GM18499 (cell line): ENCODE results near the gene DHX16.
"Not testable (repeated sequence)": the region's sequence is repeated elsewhere in the genome, so short reads cannot be mapped to it uniquely, and the experiment has no call there.

Experiments used
- ATAC-seq: cut with Tn5 transposase; IDR thresholded peaks from one replicate; pipeline ENCODE4 v1.9.1; 2021; ENCODE audit warnings: moderate number of reproducible peaks; ENCODE audit not compliant: insufficient read depth, unreplicated experiment

Gene DHX16

DNA sequence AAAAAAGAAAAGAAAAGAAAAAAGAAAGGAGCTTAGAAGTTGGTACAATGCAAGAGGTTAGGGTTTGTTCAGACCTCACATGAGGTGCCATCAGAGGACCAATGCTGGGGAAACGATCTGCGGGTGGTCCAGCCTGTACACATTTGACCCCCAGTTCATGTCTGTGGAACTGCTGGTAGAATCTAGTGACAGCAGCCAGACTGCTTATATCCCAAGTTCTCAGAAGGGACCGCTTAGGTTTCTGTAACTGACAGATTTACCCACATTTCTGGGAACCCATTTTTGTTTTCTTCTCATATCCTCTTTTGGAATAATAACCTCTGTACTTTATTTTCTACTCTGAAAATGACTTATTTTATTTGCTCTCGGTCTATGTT is 8.9 kb upstream of the DHX16 start:
- ATAC-seq, result no peak

DNA sequence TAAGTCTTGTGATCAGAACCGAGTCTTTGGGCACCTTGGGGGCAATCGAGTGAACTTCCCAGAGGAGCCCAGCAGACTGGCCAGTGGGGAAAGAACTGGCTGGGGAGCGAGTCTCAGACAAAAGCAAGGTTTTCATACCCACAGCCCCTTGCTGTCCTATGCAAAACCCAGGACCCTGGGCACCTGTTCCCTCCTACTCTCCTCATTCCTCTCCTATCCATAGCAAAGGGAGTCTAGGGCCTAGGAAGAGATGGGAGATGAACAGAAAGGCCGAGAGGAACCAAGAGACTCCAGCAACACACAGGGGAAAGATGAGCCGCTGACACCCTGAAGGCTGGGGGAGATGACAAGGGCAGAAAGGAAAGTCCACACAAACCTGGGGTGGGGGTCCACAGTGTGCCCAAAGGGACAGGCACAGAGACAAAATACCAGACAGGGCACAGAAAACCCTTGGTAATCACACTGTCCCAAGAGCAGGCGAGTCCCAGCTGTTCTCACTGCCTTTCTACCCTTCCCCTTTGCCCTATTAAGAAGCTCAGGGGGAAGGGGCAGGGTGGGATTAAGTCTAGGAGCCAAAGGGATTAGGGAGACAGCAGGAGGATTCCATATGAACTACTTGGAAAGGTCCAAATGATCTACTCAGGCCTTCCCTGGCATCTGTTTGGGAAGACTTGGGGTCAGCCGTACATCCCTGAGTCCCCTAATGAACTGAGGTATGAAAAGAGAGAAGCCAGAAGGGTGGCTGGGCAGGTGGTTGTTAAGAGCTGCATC is 7.1 kb upstream of the DHX16 start:
- ATAC-seq, result no peak

DNA sequence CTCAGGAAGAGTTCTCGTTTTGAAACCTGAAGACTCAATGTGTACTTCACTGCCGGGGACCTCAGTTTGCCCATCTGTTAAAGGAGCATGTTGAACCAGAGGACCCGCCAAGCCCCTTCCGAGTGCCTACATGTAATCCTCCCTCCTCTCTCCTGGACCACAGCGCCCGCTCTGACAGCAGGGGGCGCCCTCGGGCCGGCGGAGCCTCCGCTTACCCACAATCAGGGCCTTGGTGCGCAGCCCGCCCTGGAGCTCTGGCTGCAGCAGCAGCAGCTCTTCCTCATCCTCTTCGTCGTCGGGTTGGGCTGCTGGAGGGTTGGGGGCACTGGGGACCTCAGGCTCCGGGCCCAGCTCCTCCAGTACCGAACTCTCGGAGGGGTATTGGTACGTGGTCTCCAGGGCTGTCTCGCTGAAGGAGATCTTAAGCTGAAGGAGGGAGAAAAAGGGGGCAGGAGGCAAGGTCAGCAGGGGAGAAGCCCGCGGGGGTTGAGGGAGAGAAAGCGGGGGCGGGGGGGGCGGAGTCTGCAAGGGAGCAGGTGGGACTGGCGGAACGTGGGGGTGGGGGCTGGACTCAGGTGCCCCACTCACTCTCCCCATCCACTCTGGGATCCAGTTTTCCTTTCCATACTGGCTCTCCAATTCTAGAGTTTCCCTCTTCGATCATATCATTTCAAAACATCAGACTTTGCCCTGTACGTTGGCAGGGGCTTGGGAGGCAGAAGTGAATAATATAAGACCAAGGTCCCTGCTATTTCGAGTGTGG is 6.3 kb upstream of the DHX16 start:
- ATAC-seq, result no peak

DNA sequence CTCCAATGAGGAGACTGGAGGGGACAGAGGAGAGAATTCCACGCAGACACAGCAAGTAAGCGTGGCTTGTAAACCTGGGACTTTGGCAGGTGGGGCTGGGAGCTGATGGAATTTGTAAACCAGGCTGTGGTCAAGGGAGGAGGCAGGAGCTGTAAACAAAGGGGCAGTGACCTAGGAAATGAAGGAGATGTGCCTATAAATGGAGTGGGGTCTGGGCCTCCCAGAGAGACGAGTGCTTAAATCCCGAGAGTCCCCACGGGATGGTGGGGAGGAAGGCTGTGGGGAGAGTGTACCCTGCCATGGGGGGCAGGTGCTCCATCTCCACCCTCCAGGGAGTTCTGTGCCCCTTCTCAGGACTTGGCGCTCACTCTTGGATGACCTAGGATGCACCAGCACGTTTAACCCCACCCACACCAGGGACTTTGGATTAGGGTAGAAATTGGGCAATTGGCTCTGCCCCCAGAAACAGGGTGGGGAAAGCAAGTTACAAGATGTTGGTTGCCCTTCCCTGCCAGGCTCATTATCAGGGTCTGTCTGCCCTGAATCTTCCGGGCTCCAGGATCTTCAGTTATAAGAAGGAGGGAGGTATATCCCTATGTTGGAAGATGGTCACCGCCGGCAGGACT is 4.0 kb upstream of the DHX16 start:
- no peak for ATAC-seq

DNA sequence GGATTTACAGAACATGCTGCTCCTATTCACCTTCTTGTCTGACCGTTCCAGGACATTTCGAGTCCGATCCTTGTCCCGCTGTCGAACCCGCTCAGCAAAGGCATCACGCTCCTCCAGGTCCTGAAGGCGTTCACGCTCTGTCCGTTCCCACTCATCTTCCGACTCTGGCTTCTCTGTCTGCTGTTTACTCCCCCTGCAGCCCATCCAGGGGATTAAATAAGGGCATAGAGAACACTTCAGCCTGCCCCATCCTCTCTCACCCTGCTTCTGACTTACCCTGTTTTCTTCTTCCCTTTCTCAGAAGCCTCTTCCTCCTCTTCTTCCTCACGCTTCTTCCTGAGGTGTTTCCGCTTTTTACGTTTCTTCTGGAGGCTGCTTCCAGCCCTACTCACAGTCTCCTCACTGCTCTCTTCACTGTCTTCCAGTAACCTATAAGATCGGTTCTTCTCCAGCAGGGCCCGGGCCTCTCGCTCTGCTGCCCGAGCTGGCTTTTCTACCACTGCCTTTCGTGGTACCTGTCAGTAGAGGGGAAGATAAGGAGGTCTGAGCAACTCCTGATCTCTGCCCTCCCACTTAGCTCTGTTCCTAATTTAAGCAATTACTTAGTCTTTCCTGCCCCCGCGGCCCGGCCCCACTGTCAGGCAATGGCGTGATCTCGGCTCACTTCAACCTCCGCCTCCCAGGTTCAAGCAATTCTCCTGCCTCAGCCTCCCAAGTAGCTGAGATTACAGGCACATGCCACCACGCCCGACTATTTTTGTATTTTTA is 1.9 kb downstream of the DHX16 start:
- no peak for ATAC-seq

DNA sequence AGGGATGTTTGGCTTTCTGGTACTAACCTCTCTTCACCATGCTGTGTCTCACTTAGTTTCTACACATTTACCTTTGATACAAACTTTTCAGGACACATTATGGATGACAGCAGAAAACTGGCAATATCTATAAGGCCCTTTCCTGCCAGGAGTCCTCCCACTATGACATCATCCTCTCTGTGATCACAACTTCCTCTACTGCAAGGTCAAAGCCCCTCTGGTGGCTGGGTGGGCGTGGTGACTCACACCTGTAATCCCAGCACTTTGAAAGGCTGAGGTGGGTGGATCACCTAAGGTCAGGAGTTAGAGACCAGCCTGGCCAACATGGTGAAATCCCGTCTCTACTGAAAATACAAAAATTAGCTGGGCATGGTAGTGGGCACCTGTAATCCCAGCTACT is 6.5 kb downstream of the DHX16 start:
- not testable (repeated sequence) for ATAC-seq

DNA sequence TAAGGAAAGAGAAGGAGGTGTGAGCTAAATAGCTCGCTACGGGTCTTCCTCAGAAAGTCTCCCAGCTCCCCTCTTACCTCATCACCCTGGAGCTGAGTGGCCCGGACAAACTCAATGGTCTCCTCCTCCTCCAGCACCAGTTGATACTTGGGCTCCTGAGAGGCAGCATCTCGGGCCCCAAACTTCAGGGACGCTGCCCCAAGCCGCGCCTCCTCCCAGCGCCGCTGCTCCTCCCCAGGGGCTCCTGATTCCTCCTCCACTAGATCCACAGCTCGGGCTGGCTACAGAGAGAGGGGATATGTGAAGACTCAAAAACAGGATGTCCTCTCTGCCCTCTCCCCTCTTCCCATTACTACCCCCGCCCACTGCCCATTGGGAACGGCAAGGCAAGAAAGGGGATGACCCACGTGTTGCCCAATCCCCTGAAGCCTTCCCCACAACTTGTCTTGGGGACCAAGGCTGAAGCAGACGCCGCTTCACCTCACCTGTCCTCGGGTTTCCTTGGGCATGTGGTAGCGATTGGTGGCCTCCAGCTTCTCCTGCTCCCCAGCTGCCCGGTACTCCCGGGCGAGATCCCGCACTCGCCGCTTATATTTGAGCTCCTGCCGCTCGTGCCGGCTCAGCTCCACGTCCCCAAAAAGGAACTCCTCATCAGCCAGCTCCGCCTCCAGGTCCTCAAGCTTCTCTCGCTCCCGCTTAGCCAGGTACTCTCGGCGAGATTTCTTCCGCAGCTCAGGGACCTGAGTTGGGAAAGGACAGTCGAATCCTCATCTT is 7.6 kb downstream of the DHX16 start:
- no peak for ATAC-seq

DNA sequence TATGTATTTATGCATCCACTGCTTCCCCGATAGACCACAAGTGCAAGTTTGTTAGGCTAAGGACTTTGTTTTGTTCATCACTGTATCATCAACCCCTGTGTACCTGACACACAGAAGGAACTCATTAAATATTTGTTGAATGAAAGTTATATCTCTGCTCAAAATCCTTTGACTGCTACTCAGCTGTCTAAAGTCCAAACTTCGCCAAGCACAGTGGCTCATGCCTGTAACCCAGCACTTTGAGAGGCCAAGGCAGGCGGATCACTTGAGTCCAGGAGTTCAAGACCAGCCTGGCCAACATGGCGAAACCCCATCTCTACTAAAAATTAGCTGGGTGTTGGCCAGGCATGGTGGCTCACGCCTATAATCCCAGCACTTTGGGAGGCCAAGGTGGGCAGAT is 14.9 kb downstream of the DHX16 start:
- not testable (repeated sequence) for ATAC-seq

DNA sequence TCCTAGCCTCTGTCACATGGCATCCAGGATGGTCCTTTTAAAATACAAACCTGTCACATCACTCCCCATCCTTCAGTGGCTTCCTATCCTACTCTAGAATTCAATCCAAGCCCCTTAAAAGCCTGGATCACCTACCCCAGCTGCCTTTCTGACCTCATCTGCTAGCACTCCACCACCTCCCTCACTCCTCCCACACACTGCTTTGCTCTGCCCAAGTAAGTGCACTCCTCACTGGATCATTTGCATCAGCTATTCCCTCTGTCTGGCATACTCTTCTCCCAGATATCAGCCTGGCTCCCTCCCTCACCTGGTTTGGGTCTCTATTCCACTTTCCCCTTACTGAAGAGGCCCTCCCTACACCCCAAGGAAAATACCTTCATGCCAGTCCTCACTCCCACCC is 15.4 kb downstream of the DHX16 start:
- no peak for ATAC-seq

DNA sequence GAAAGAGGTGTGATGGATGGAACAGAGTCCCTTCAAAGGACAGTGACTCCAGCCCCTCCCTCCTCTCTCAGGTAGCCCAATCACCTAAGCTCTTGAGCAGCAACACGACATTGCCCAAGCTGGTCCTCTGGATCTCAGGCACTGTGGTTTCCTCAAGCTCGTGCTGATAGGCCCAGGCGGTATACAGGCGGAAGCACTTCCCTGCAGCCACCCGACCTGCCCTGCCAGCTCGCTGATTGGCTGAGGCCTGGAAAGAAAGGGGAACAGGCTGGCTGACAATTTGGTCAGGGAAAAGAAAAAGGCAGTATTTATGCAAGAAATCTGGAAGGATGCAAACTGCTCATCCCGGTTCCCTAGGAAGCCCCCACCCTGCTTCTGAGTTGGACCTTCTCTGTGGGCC is 16.3 kb downstream of the DHX16 start:
- no peak for ATAC-seq

DNA sequence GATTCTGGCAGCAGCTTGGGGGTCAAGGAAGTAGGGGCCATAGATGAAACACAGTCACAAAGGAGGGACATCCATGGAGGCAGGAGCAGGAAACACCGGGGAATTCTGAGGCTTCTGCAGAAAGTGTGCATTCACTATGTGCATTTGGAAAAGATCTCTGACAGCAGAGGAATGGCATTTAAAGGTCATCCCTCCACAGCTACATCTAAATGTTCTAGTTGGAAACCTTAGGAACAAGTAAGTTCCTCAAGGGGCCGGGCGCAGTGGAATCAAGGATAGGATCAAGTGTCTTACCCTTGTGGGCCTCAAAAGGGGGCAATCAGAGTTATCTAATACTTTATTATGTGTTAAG is 17.1 kb downstream of the DHX16 start:
- ATAC-seq, result no peak

DNA sequence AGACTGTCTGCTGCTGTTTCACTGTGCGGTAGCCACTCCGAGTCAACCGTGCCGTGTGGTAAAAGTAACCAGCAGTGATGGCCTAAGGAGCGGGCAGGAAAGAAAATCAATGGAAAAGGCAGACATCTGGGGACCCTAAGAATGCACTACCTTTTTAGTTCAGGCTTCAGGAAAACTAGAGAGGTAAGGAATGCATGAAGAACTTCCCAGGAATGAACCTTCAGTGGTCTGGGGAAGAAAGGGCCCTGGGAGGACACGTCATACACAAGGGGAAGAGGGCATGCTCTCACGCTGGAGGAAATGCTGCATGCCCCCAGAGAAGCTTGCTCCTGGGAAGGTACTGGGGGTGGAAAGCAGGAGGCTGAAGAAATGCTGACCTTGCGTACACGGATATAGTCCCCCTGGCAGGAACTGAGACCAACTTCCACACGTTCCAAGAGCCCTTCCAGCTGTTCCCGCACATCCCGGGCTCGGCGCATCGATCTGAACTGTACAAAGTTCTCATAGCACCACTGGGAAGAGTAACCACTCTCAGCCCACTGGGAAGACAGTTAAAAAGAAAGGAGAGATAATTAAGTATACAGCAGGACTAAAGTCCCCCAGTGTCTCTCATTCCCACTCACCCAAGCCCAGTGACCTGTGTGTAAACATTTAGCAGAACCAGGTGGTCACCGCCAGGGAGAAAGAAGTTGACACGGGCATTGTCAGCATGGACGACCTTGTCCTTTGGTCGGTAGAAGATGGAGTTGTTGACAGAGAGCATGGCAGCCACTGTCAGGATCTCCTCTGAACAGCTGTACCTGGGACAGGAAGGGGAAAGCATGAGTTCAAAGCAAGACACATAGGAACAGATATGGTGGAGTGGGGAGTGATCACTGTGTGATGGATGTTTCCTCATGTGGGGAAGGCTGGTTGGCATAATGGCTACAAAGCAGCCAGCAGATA is 17.7 kb downstream of the DHX16 start:
- no peak for ATAC-seq

DNA sequence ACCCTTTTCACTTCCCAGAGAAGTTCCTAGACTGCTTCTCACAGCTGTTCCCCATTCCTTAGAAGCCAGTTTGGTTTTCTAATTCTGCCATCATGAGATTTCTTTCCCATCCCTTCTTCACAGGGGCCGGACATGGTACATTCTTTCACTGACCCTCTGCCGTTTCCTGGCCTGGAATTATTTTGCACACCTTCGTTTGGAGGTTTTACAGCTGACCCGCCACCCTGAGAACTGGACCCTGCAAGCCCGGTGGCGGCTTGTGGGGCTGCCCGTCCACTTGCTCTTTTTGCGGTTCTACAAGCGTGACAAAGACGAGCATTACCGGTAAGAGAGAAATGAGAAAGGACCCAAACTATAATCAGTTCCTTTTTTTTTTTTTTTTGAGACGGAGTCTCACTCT is 21.7 kb downstream of the DHX16 start:
- ATAC-seq, result no peak

DNA sequence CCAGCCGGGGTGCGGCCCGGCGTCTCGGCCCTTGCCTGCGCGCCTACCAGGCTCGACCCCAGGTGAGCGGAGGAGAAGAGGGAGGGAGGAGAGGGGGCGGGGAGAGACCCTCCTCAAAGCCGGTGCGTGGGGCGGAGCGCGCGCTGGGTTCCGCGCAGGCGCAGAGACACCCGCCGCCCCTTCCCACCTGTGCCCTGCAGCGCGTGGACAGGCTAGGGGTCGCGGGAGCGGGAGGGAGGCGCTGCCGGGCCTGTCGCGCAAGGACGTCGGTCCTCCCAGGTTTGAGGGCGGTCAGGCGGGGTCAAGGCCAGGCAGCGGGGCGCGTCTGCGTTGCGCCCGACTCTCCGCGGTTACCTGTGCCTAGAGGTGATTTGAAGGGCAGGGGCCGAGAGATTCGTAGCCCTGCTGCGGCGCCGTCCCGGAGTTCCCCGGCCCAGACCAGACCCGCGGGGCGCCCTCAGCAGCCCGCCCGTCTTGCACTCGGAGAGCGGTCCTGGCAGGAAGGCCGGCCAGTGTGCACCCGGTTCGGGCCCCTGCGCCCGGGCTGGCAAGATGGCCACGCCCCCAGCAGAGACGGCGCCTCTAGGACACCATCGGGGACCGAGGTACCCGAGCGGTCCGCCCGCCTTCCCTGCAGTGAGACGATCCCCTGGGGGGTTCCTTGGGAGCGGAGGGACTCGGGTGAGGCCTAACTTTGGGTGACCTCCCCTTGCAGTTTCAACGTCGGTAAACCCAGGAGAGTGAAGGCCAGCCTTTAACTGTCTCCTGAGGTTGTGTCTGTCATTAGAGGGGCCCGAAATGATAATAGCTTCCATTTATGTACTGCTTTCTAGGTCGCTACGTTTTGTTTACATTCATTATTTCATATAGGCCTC is 25.3 kb downstream of the DHX16 start:
- no peak for ATAC-seq

DNA sequence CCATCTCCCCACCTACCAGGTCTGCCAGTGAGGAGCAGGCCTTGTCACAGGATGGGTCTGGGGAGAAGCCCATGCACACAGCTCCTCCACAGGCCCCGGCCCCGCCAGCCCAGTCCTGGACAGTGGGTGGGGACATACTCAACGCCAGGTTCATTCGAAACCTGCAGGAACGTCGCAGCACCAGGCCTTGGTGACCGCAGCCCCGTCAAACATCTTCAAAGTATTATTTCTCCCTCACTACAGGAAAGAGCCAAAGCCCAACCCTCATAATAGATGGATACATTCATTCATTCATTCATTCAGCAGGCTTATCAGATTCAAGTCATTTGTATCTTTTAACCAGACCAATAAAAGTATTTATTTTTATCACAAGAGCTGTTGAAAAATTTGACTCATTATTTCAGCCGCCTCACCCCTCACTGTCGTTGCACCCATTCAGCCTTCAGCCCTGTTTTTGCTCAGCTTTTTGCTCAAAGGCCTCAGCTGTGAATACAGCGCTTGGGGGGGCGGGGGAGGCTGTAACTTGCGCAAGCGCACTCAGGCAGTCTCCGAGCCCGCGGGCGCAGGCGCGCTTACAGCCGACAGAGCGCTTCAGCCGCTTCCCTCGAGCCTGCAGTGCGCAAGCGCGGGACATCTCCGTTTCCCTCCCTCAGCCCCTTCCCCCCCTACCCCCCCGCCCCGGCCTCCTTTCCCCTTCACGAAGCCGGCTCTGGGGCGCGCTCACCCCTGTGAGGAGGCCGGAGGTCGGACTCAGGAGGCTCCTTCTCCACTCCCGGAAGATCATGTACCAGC is 26.2 kb downstream of the DHX16 start, which contains the start of gene C6orf136:
Gene C6orf136, plus strand, starts transcription at position 684 of the 792 bp plus-strand sequence. Its CDS starts 99 bp downstream, at position 783.
- ATAC-seq, result no peak

DNA sequence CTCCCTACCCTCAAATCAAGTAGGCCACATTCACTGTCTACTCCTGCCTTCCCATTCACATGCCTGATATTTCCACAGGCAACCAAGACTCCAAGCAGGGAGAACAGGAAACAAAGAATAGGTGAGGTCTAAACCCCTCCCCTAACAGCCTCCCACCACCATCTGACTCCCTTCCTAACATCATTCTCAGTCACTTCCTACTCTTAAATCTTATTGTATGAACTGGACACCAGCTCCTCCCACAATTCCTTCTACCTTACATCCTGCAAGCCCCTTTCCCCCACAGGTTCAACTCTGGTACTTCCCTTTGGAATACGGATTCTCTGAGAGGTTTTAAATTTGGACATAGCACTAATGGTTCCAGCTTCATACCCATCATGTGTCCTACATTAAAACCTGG is 26.8 kb downstream of the DHX16 start:
- no peak for ATAC-seq

DNA sequence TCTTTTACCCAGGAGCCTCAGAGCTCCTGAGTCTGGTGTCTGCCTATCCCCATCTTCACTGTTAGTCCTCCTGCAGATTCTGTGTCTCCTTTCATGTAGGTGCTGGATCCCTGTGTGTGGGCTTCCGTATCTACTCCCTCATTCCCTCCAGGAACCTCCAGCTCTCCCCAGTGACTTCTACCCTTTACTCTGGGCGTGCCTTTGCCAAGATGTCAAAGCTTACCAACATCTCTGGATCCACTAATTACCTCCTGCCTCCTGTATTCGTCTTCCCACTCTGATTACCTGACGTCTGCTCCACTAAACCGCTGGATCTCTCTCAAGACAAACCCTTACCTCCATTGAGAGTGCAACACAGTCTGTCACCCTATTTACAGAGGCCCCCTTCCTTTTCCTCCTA is 28.0 kb downstream of the DHX16 start:
- ATAC-seq, result no peak
